GM12878 (cell line): ENCODE results near the gene FGF14. TPM values are rescaled to one million over a fixed set of nuclear protein-coding genes. Genes with fewer than 3 reads are reported as not detected.

Source experiments
- ATAC-seq: fragments of 200-7000 bp; cut with Tn5 transposase; 3 replicates; pipeline ENCODE4 v1.9.1; 2020; ENCODE audit warnings: mild to moderate bottlenecking, moderate library complexity
- BruUV-seq: library from RNA; stranded (reverse); fragments of 400-500 nt; replicated peaks from 2 replicates; lab custom pipeline; 2021; lab: Mats Ljungman, UMichigan
- CTCF ChIA-PET: fragments of 300-600 bp; sonication (Branson Sonifier 250); formaldehyde crosslinking; extraction: SDS; loops from one replicate; lab custom pipeline; 2021; ENCODE audit warnings: inconsistent platforms; lab: Yijun Ruan, JAX
- POLR2A ChIA-PET: fragments of 350-600 bp; formaldehyde crosslinking; extraction: SDS; loops from one replicate; lab custom pipeline; 2021; ENCODE audit warnings: inconsistent platforms; lab: Charles Lee
- RAD21 ChIA-PET: fragments of 300-600 bp; sonication (Branson Sonifier 250); formaldehyde crosslinking; loops from one replicate; lab custom pipeline; 2023; ENCODE audit warnings: antibody characterized with exemption; ENCODE audit not compliant: unreplicated experiment; lab: Charles Lee
- SMC1A ChIA-PET: fragments of 300-600 bp; sonication (Branson Sonifier 250); formaldehyde crosslinking; loops from one replicate; lab custom pipeline; 2023; ENCODE audit not compliant: unreplicated experiment, uncharacterized antibody; lab: Charles Lee
- DNase-seq: peaks from one replicate; pipeline ENCODE4 v3.0.0-alpha.2; 2011; ENCODE audit warnings: low read depth, low spot score
- FAIRE-seq: peaks from 3 replicates; lab custom pipeline; 2011; peaks lifted over from hg19 to GRCh38; lab: Jason Lieb, UNC
- H2AFZ ChIP-seq: 2 replicates; pipeline ENCODE4 v1.6.0; 2011; ENCODE audit warnings: low read depth, low read length, control low read depth; ENCODE audit not compliant: control insufficient read depth
- H3K27ac ChIP-seq: 2 replicates; pipeline ENCODE4 v1.5.1; 2011; ENCODE audit warnings: control low read depth; ENCODE audit not compliant: control insufficient read depth, insufficient read depth
- H3K27me3 ChIP-seq, 2 experiments: replicated peaks in 1 of 2; 2 replicates each; pipeline versions ENCODE4 v1.6.0 to v1.6.1; 2011; ENCODE audit warnings: low read length in 1 of 2; ENCODE audit not compliant: control insufficient read depth in 2 of 2, insufficient read depth in 2 of 2
- H3K36me3 ChIP-seq, 2 experiments: 2 replicates each; pipeline ENCODE4 v1.5.1; 2011; ENCODE audit warnings: low read length in 1 of 2; ENCODE audit not compliant: control insufficient read depth in 2 of 2, insufficient read depth in 2 of 2
- H3K4me1 ChIP-seq: 2 replicates; pipeline ENCODE4 v1.6.1; 2011; ENCODE audit warnings: mild to moderate bottlenecking, low read length, moderate library complexity, mixed read lengths; ENCODE audit not compliant: control insufficient read depth, insufficient read depth
- H3K4me2 ChIP-seq: 2 replicates; pipeline ENCODE4 v1.6.0; 2011; ENCODE audit warnings: control low read depth; ENCODE audit not compliant: control insufficient read depth, insufficient read depth
- H3K4me3 ChIP-seq: fragments of 200-600 bp; sonication (generic); 2 replicates; pipeline ENCODE4 v1.5.1; 2016
- H3K79me2 ChIP-seq: 2 replicates; pipeline ENCODE4 v1.6.0; 2011; ENCODE audit warnings: low read length; ENCODE audit not compliant: control insufficient read depth, insufficient read depth
- H3K9ac ChIP-seq: 2 replicates; pipeline ENCODE4 v1.8.0; 2011; ENCODE audit warnings: low read length, control low read depth, mixed read lengths; ENCODE audit not compliant: control insufficient read depth, insufficient read depth
- H3K9me3 ChIP-seq: replicated peaks from 3 replicates; pipeline ENCODE4 v1.5.1; 2011; ENCODE audit warnings: mild to moderate bottlenecking, low read length; ENCODE audit not compliant: control insufficient read depth, insufficient read depth
- H4K20me1 ChIP-seq: 2 replicates; pipeline ENCODE4 v1.6.0; 2011; ENCODE audit not compliant: control insufficient read depth, insufficient read depth
- BHLHE40 ChIP-seq, 2 experiments: fragments of 450-650 bp in 1 of 2; IDR thresholded peaks; 2 replicates each; pipeline ENCODE4 v1.6.1; 2011 to 2017; ENCODE audit warnings: low read depth in 2 of 2, borderline replicate concordance in 1 of 2, improper control_type of control experiment in 1 of 2, low read length in 1 of 2, mild to moderate bottlenecking in 1 of 2
- CHD2 ChIP-seq: IDR thresholded peaks from 2 replicates; pipeline ENCODE4 v1.6.1; 2011; ENCODE audit warnings: low read depth, low read length, improper control_type of control experiment, borderline replicate concordance
- E2F4 ChIP-seq: IDR thresholded peaks from 2 replicates; pipeline ENCODE4 v1.6.1; 2012; ENCODE audit warnings: low read depth, low read length, improper control_type of control experiment
- E4F1 ChIP-seq: fragments of 450-650 bp; IDR thresholded peaks from 2 replicates; pipeline ENCODE4 v1.6.1; 2018; ENCODE audit warnings: borderline replicate concordance, mild to moderate bottlenecking; ENCODE audit not compliant: partially characterized antibody
- IRF3 ChIP-seq: fragments of 450-650 bp; IDR thresholded peaks from 2 replicates; pipeline ENCODE4 v1.6.1; 2014; ENCODE audit warnings: mild to moderate bottlenecking
- IRF4 ChIP-seq: IDR thresholded peaks from 2 replicates; pipeline ENCODE4 v1.6.1; 2011; ENCODE audit warnings: low read depth, low read length
- RFX5 ChIP-seq: IDR thresholded peaks from 2 replicates; pipeline ENCODE4 v1.6.1; 2011; ENCODE audit warnings: low read depth, low read length, improper control_type of control experiment
- RUNX3 ChIP-seq: IDR thresholded peaks from 2 replicates; pipeline ENCODE4 v1.6.1; 2012; ENCODE audit warnings: low read length, inconsistent platforms
- SKIL ChIP-seq: fragments of 450-650 bp; IDR thresholded peaks from 2 replicates; pipeline ENCODE4 v1.6.1; 2017; ENCODE audit warnings: mild to moderate bottlenecking, low read depth, inconsistent platforms; ENCODE audit not compliant: poor library complexity, severe bottlenecking
- SMC3 ChIP-seq: IDR thresholded peaks from 2 replicates; pipeline ENCODE4 v1.6.1; 2011; ENCODE audit warnings: low read length, improper control_type of control experiment, borderline replicate concordance
- ZNF24 ChIP-seq: fragments of 450-650 bp; IDR thresholded peaks from 2 replicates; pipeline ENCODE4 v1.6.1; 2017; ENCODE audit warnings: antibody characterized with exemption, mild to moderate bottlenecking
- WGBS: methylation state at CpG from one replicate; pipeline ENCODE4 v1.1.6; 2016; ENCODE audit warnings: low lambda C conversion rate; ENCODE audit not compliant: insufficient replicate concordance, insufficient coverage; ENCODE audit errors: missing lambda C conversion rate; 5-methylcytosine and 5-hydroxymethylcytosine counted together
- in situ Hi-C: fragments of 300-500 bp; cut with MboI; formaldehyde crosslinking; loops from 9 replicates; pipeline ENCODE4 v1.14.3; 2018; ENCODE audit warnings: mixed read lengths
- intact Hi-C: fragments of 100-400 bp; cut with micrococcal nuclease; formaldehyde crosslinking; loops from one replicate; pipeline ENCODE4 v1.14.2; 2022; ENCODE audit not compliant: unreplicated experiment
- polyA plus RNA-seq, 11 experiments: library from polyadenylated mRNA; depleted of rRNA in 4 of 11; unstranded in 6 of 11; stranded (reverse) in 5 of 11; fragments of >200 nt; fragmentation: Nextera tagmentation in 4 of 11; fragmentation: Illumina TruSeq in 1 of 11; extraction: Ambion mirVana in 4 of 11; extraction: Trizol in 1 of 11; gene quantifications; 1 replicate in 1 of 11; 2 replicates in 10 of 11; pipeline versions ENCODE4 v1.2.1 to v1.2.3, GENCODE V29; 2011 to 2016; ENCODE audit warnings: inconsistent platforms in 2 of 11, missing spikeins in 2 of 11, low read depth in 1 of 11
- total RNA-seq, 4 experiments: library from RNA; depleted of rRNA in 3 of 4; stranded (reverse); fragments of >200 nt in 3 of 4; fragmentation: Illumina TruSeq in 1 of 4; extraction: Trizol in 1 of 4; gene quantifications; 2 replicates each; pipeline versions ENCODE4 v1.2.1 to v1.2.3, GENCODE V29; 2013 to 2021

Gene FGF14
- total and polyA plus RNA-seq, 10 of the 15 experiments (the other 5 are each of a cell fraction or from before 2014, with no cell fraction given): under 0.01 to 0.44 (median 0.04) TPM

GRCh38 chr13:102028868-102029267 lies 373.0 kb downstream of the FGF14 start:
- ChIA-PET RAD21 (no interaction called here), POLR2A (no interaction called here), SMC1A (interaction anchor here (0.7 kb wide), 1 partner anchor 18 kb away, joined by 3 read pairs; no protein-coding TSS in a partner anchor), CTCF (no interaction called here)
- no peaks in the 10 kb centered on the region for H3K9me3 ChIP-seq
- H3K36me3 ChIP-seq: no peaks in the 10 kb centered on the region
- no peak overlapping the region for H3K4me3 ChIP-seq
- no peaks in the 10 kb centered on the region for H4K20me1 ChIP-seq
- in situ Hi-C loops (no loop called here), intact Hi-C loops (no loop called here)
- no peaks in the 10 kb centered on the region for H3K4me1 ChIP-seq
- no peaks in the 10 kb centered on the region; a peak in 1 of 4 replicates for H3K27me3 ChIP-seq
- FAIRE-seq (no peak), ATAC-seq (no peak), DNase-seq (no peak)
- whole genome bisulfite sequencing: 1% methylated on average over 5 of the region's 5 CpGs
- no TSS peak for BruUV-seq
- H3K4me2 ChIP-seq: no peak overlapping the region
- H3K27ac ChIP-seq: no peak overlapping the region
- no peaks in the 10 kb centered on the region for H3K79me2 ChIP-seq
- no peak overlapping the region for H3K9ac ChIP-seq
- no peak for TF ChIP-seq CHD2
- TF ChIP-seq, all 136 proteins: peak for 0
- no peak overlapping the region for H2AFZ ChIP-seq

GRCh38 chr13:102028206-102028605 lies 373.6 kb downstream of the FGF14 start:
- H3K27me3 ChIP-seq: no peaks in the 10 kb centered on the region; a peak in 1 of 4 replicates
- H3K4me3 ChIP-seq: no peak overlapping the region
- ChIA-PET CTCF (no interaction called here), RAD21 (no interaction called here), SMC1A (no interaction called here), POLR2A (no interaction called here)
- WGBS: 26% methylated on average over 4 of the region's 4 CpGs
- H3K4me2 ChIP-seq: no peak overlapping the region
- intact Hi-C loops (no loop called here), in situ Hi-C loops (no loop called here)
- ATAC-seq (no peak), FAIRE-seq (no peak), DNase-seq (no peak)
- no peak overlapping the region for H3K9ac ChIP-seq
- H3K79me2 ChIP-seq: no peaks in the 10 kb centered on the region
- BruUV-seq: no TSS peak
- no peaks in the 10 kb centered on the region for H3K36me3 ChIP-seq
- no peak overlapping the region for H2AFZ ChIP-seq
- H3K9me3 ChIP-seq: no peaks in the 10 kb centered on the region
- H3K4me1 ChIP-seq: no peaks in the 10 kb centered on the region
- H4K20me1 ChIP-seq: no peaks in the 10 kb centered on the region
- H3K27ac ChIP-seq: no peak overlapping the region
- TF ChIP-seq BHLHE40 (IDR thresholded peaks at IDR 0.05; ENCODE audit: borderline replicate concordance in 1 of 2, low read depth in 2 of 2, low read length in 1 of 2) (no peak), SMC3 (no peak), IRF3 (no peak), RFX5 (no peak), E2F4 (no peak), IRF4 (no peak), ZNF24 (no peak), E4F1 (no peak), RUNX3 (no peak), SKIL (no peak)
